Stomach (tissue), 9 donors: ENCODE results near the gene CMIP. TPM values are rescaled to one million over a fixed set of nuclear protein-coding genes. Genes with fewer than 3 reads are reported as not detected.

ENCODE experiments used
- DNase-seq, 2 donors: peaks; one replicate each; pipeline versions ENCODE4 v3.0.0 to v3.0.0-alpha.2; 2013 to 2019
- H3K27ac ChIP-seq, 5 donors: fragments of 200-600 bp in 4 of 5; sonication (generic) in 4 of 5; one replicate each; pipeline ENCODE4 v1.5.1; 2013 to 2019; ENCODE audit warnings: mild to moderate bottlenecking in 1 of 5, moderate library complexity in 1 of 5
- H3K27me3 ChIP-seq, 3 donors: fragments of 200-600 bp; sonication (generic); one replicate each; pipeline ENCODE4 v1.5.1; 2017 to 2019; ENCODE audit warnings: mixed run types in 1 of 3
- H3K36me3 ChIP-seq, 4 donors: fragments of 200-600 bp; sonication (generic); 1 replicate in 3 of 4; 2 replicates in 1 of 4; pipeline ENCODE4 v1.5.1; 2016 to 2019
- H3K4me1 ChIP-seq, 4 donors: fragments of 200-600 bp; sonication (generic); one replicate each; pipeline ENCODE4 v1.5.1; 2016 to 2019
- H3K4me3 ChIP-seq, 4 donors: fragments of 200-600 bp; sonication (generic) in 3 of 4; one replicate each; pipeline ENCODE4 v1.5.1; 2016 to 2019; ENCODE audit warnings: mild to moderate bottlenecking in 1 of 4
- H3K9me3 ChIP-seq, 4 donors: fragments of 200-600 bp; sonication (generic); one replicate each; pipeline ENCODE4 v1.5.1; 2016 to 2019
- CTCF ChIP-seq, 7 experiments: fragments of 450-650 bp in 4 of 7; fragments of 200-600 bp in 3 of 7; sonication (generic) in 3 of 7; IDR thresholded peaks; one replicate each; pipeline ENCODE4 v1.5.1; 2016 to 2019; ENCODE audit warnings: antibody characterized with exemption in 7 of 7, control low read depth in 2 of 7, mild to moderate bottlenecking in 1 of 7
- EP300 ChIP-seq: sonication (generic); formaldehyde crosslinking; IDR thresholded peaks from one replicate; pipeline ENCODE4 v1.6.1; 2017; ENCODE audit warnings: antibody characterized with exemption
- POLR2A ChIP-seq, 4 donors: fragments of 450-650 bp; IDR thresholded peaks; one replicate each; pipeline ENCODE4 v1.6.1; 2016; ENCODE audit warnings: antibody characterized with exemption in 4 of 4, control low read depth in 2 of 4, mild to moderate bottlenecking in 1 of 4, moderate library complexity in 1 of 4
- POLR2AphosphoS5 ChIP-seq, 3 donors: sonication (generic); formaldehyde crosslinking; IDR thresholded peaks; one replicate each; pipeline ENCODE4 v1.6.1; 2016; ENCODE audit warnings: antibody characterized with exemption in 3 of 3
- WGBS, 5 donors: extraction: QIAGEN DNeasy Blood & Tissue Kit in 3 of 5; methylation state at CpG; one replicate each; pipeline versions ENCODE4 v1.1.5 to v1.1.7; 2013 to 2018; 5-methylcytosine and 5-hydroxymethylcytosine counted together
- intact Hi-C: fragments of 100-400 bp; cut with DNase I; formaldehyde crosslinking; loops from one replicate; pipeline ENCODE4 v1.15.1; 2023; ENCODE audit warnings: low total_unique reads
- polyA plus RNA-seq, 3 donors: library from polyadenylated mRNA; stranded (reverse); fragments of 200-250 nt; gene quantifications; one replicate each; pipeline ENCODE4 v1.2.3, GENCODE V29; 2013
- total RNA-seq, 5 donors: library from RNA; depleted of rRNA; stranded (reverse); fragments of >200 nt; gene quantifications; one replicate each; pipeline versions ENCODE4 v1.1.0 to v1.2.3, GENCODE V29; 2014 to 2016
- donor health status: healthy with polysubstance abuse.
- donor health status: Bipolar disorder and iron deficiency.
- donor health status: healthy.

Gene CMIP
- total and polyA plus RNA-seq, 8 donors: 11.1 to 71.0 (median 31.2) TPM

GRCh38 chr16:81699596-81699995 lies 255.0 kb downstream of the CMIP start:
- Histone ChIP-seq H3K9me3 (no peaks in the 10 kb centered on the region), H3K27ac (no peak overlapping the region), H3K4me3 (no peak overlapping the region), H3K27me3 (no peaks in the 10 kb centered on the region), H3K4me1 (peaks cover 7 to 44% (median 22%) of the 10 kb centered on the region in 4 donors), H3K36me3 (peaks cover 29 to 94% (median 93%) of the 10 kb centered on the region in 4 donors)
- no peak for TF ChIP-seq CTCF (IDR thresholded peaks at IDR 0.05)
- no peak for TF ChIP-seq EP300
- TF ChIP-seq POLR2AphosphoS5 (IDR thresholded peaks at IDR 0.05): no peak
- TF ChIP-seq POLR2A (IDR thresholded peaks at IDR 0.05): no peak
- no peak for DNase-seq
- WGBS, 5 donors: 92 to 98% (median 96%) methylated on average over 7 to 10 of the region's 10 CpGs
- intact Hi-C loops: loop anchor here (10.0 kb wide), 1 partner anchor 75 kb away; no protein-coding TSS in a partner anchor

- H3K9me3 ChIP-seq: no peaks in the 10 kb centered on the region
- no peak overlapping the region for H3K4me3 ChIP-seq
- H3K4me1 ChIP-seq: peaks cover 1 to 38% (median 16%) of the 10 kb centered on the region in 4 donors
- intact Hi-C loops: no loop called here
- DNase-seq: no peak
- TF ChIP-seq EP300 (no peak), POLR2AphosphoS5 (IDR thresholded peaks at IDR 0.05) (no peak), POLR2A (IDR thresholded peaks at IDR 0.05) (no peak), CTCF (IDR thresholded peaks at IDR 0.05) (no peak)
- 85 to 92% (median 89%) methylated on average over 18 to 20 of the region's 20 CpGs for WGBS, 5 donors
- no peaks in the 10 kb centered on the region for H3K27me3 ChIP-seq
- H3K36me3 ChIP-seq: peaks cover 35 to 95% (median 94%) of the 10 kb centered on the region in 4 donors
- H3K27ac ChIP-seq: peak overlapping the region in 1 of 5 donors; percentile 20
Measured at GRCh38 chr16:81700071-81700779, 255.6 kb downstream of the CMIP start.

- peaks cover 39 to 96% (median 95%) of the 10 kb centered on the region in 4 donors for H3K36me3 ChIP-seq
- TF ChIP-seq POLR2A (IDR thresholded peaks at IDR 0.05) (no peak), POLR2AphosphoS5 (IDR thresholded peaks at IDR 0.05) (no peak), EP300 (no peak), CTCF (IDR thresholded peaks at IDR 0.05) (no peak)
- peak overlapping the region in 1 of 5 donors; percentile 20 for H3K27ac ChIP-seq
- DNase-seq: no peak
- H3K9me3 ChIP-seq: no peaks in the 10 kb centered on the region
- H3K4me3 ChIP-seq: no peak overlapping the region
- no peaks in the 10 kb centered on the region for H3K27me3 ChIP-seq
- 88 to 96% (median 93%) methylated on average over 4 of the region's 4 CpGs for WGBS, 5 donors
- intact Hi-C loops: no loop called here
- peaks cover 0 to 32% (median 11%) of the 10 kb centered on the region in 4 donors for H3K4me1 ChIP-seq
Measured at GRCh38 chr16:81700780-81701165, 256.2 kb downstream of the CMIP start.

- intact Hi-C loops: no loop called here
- H3K27me3 ChIP-seq: no peaks in the 10 kb centered on the region
- WGBS, 5 donors: 83 to 95% (median 94%) methylated on average over 15 to 20 of the region's 20 CpGs
- no peak overlapping the region for H3K27ac ChIP-seq
- TF ChIP-seq CTCF (IDR thresholded peaks at IDR 0.05): no peak
- TF ChIP-seq POLR2AphosphoS5 (IDR thresholded peaks at IDR 0.05): no peak
- no peak for TF ChIP-seq EP300
- TF ChIP-seq POLR2A (IDR thresholded peaks at IDR 0.05): no peak
- peaks cover 39 to 96% (median 95%) of the 10 kb centered on the region in 4 donors for H3K36me3 ChIP-seq
- H3K4me3 ChIP-seq: no peak overlapping the region
- H3K4me1 ChIP-seq: peaks cover 0 to 32% (median 11%) of the 10 kb centered on the region in 4 donors
- no peak for DNase-seq
- no peaks in the 10 kb centered on the region for H3K9me3 ChIP-seq
Measured at GRCh38 chr16:81701296-81701970, 256.8 kb downstream of the CMIP start.
